ENCODE results near the gene APC2. TPM values are rescaled to one million over a fixed set of nuclear protein-coding genes. Genes with fewer than 3 reads are reported as not detected.

APC2 gene
- total RNA-seq, 1 experiment from 2014 or later = 1.4 TPM

GRCh38 chr19:1446713-1447481, 3.0 kb upstream of the APC2 start (continued):
- TF ChIP-seq E2F4 (CRISPR knock-in tag; IDR thresholded peaks at IDR 0.05; ENCODE audit: borderline replicate concordance, low read depth) (peak; percentile 88), ZNF317 (CRISPR knock-in tag; IDR thresholded peaks at IDR 0.05; ENCODE audit: borderline replicate concordance, low read depth) (no peak), ZNF671 (CRISPR knock-in tag; IDR thresholded peaks at IDR 0.05) (no peak), ZNF263 (CRISPR knock-in tag; IDR thresholded peaks at IDR 0.05; ENCODE audit: low read depth) (0 out of 2 replicates have a peak, but pooled peaks have one; percentile 42), E2F5 (CRISPR knock-in tag; IDR thresholded peaks at IDR 0.05) (peak; percentile 54; the same call in 1 of the 2 replicates), ZBTB43 (CRISPR knock-in tag; IDR thresholded peaks at IDR 0.05) (peak; percentile 72; the same call in 1 of the 2 replicates), NR1H2 (CRISPR knock-in tag; IDR thresholded peaks at IDR 0.05) (0 out of 2 replicates have a peak, but pooled peaks have one; percentile 61), JAZF1 (CRISPR knock-in tag; IDR thresholded peaks at IDR 0.05) (no peak), AFF4 (CRISPR knock-in tag; IDR thresholded peaks at IDR 0.05; ENCODE audit: borderline replicate concordance) (no peak), ZNF512 (CRISPR knock-in tag; IDR thresholded peaks at IDR 0.05; ENCODE audit: borderline replicate concordance) (no peak), NR3C1 (CRISPR knock-in tag; conservative IDR thresholded peaks at IDR 0.05; ENCODE audit: low read depth) (no peak), ZNF416 (CRISPR knock-in tag; IDR thresholded peaks at IDR 0.05) (no peak), SOX15 (CRISPR knock-in tag; IDR thresholded peaks at IDR 0.05) (no peak), ELF4 (CRISPR knock-in tag; IDR thresholded peaks at IDR 0.05; ENCODE audit: low read depth) (peak; percentile 88), NFATC4 (CRISPR knock-in tag; IDR thresholded peaks at IDR 0.05) (no peak), TCF7 (CRISPR knock-in tag; IDR thresholded peaks at IDR 0.05; ENCODE audit: low read depth) (peak; percentile 87; the same call in 1 of the 2 replicates)
- TF ChIP-seq, protein P1, sequence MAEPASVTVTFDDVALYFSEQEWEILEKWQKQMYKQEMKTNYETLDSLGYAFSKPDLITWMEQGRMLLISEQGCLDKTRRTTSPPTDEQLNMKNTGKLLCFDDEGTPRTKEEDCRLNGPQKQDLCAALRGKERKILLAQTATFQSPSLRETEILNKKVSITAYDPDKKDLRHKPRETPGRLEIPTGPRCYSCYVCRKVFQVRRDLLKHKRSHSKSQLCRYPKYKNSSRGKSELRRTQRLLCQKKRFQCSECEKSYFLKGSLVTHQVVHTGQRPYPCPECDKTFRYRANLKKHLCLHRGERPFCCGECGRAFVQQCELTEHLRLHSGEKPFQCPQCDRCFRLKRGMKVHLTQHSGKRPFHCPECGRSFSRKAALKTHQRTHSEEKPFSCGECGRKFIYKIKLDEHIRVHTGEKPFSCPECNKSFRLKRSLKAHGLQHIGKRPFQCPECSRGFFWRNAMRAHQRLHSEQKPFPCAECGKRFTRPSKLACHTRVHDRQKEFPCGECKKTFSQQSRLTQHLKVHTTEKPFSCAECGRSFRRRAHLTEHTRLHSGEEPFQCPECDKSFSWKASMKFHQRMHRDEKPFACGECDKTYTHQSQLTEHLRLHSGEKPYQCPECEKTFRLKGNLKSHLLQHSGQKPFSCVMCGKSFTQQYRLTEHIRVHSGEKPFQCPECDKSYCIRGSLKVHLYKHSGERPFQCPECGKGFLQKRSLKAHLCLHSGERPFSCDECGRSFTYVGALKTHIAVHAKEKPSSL (CRISPR knock-in tag; conservative IDR thresholded peaks at IDR 0.05) = no peak
- TF ChIP-seq, protein P2, sequence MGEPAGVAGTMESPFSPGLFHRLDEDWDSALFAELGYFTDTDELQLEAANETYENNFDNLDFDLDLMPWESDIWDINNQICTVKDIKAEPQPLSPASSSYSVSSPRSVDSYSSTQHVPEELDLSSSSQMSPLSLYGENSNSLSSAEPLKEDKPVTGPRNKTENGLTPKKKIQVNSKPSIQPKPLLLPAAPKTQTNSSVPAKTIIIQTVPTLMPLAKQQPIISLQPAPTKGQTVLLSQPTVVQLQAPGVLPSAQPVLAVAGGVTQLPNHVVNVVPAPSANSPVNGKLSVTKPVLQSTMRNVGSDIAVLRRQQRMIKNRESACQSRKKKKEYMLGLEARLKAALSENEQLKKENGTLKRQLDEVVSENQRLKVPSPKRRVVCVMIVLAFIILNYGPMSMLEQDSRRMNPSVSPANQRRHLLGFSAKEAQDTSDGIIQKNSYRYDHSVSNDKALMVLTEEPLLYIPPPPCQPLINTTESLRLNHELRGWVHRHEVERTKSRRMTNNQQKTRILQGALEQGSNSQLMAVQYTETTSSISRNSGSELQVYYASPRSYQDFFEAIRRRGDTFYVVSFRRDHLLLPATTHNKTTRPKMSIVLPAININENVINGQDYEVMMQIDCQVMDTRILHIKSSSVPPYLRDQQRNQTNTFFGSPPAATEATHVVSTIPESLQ (CRISPR knock-in tag; IDR thresholded peaks at IDR 0.05) = no peak
- TF ChIP-seq, protein P3, sequence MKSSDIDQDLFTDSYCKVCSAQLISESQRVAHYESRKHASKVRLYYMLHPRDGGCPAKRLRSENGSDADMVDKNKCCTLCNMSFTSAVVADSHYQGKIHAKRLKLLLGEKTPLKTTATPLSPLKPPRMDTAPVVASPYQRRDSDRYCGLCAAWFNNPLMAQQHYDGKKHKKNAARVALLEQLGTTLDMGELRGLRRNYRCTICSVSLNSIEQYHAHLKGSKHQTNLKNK (CRISPR knock-in tag; IDR thresholded peaks at IDR 0.05) = no peak
- TF ChIP-seq, protein P4, sequence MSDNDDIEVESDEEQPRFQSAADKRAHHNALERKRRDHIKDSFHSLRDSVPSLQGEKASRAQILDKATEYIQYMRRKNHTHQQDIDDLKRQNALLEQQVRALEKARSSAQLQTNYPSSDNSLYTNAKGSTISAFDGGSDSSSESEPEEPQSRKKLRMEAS (CRISPR knock-in tag; IDR thresholded peaks at IDR 0.05) = peak; percentile 80; the same call in 1 of the 2 replicates
- TF ChIP-seq, protein P5, sequence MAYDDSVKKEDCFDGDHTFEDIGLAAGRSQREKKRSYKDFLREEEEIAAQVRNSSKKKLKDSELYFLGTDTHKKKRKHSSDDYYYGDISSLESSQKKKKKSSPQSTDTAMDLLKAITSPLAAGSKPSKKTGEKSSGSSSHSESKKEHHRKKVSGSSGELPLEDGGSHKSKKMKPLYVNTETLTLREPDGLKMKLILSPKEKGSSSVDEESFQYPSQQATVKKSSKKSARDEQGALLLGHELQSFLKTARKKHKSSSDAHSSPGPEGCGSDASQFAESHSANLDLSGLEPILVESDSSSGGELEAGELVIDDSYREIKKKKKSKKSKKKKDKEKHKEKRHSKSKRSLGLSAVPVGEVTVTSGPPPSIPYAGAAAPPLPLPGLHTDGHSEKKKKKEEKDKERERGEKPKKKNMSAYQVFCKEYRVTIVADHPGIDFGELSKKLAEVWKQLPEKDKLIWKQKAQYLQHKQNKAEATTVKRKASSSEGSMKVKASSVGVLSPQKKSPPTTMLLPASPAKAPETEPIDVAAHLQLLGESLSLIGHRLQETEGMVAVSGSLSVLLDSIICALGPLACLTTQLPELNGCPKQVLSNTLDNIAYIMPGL (CRISPR knock-in tag; IDR thresholded peaks at IDR 0.05) = peak; percentile 44

Data from WTC11 (cell line).